ENCODE results near the gene CSF2RB.

CSF2RB gene

GRCh38 chr22:36934418-36935312 lies 21.2 kb downstream of the CSF2RB start:
- in situ Hi-C loops (cut with MboI; ENCODE audit: low sequenced_read_pairs) = no loop called here

- in situ Hi-C loops (cut with MboI; ENCODE audit: low sequenced_read_pairs) = no loop called here
These were observed 21.8 kb downstream of the CSF2RB start for GRCh38 chr22:36935313-36935610.

GRCh38 chr22:36935694-36936093 lies 22.3 kb downstream of the CSF2RB start:
- in situ Hi-C loops (cut with MboI; ENCODE audit: low sequenced_read_pairs) = no loop called here

GRCh38 chr22:36936362-36937116 lies 23.1 kb downstream of the CSF2RB start:
- in situ Hi-C loops (cut with MboI; ENCODE audit: low sequenced_read_pairs) = no loop called here

- in situ Hi-C loops (cut with MboI; ENCODE audit: low sequenced_read_pairs) = no loop called here
These were observed 24.0 kb downstream of the CSF2RB start for GRCh38 chr22:36937319-36938027.

GRCh38 chr22:36938028-36938425 lies 24.6 kb downstream of the CSF2RB start:
- in situ Hi-C loops (cut with MboI; ENCODE audit: low sequenced_read_pairs) = no loop called here

GRCh38 chr22:36938886-36939285 lies 25.5 kb downstream of the CSF2RB start:
- in situ Hi-C loops (cut with MboI; ENCODE audit: low sequenced_read_pairs) = no loop called here

- in situ Hi-C loops (cut with MboI; ENCODE audit: low sequenced_read_pairs) = no loop called here
These were observed 27.2 kb downstream of the CSF2RB start for GRCh38 chr22:36940676-36941075.

GRCh38 chr22:36942556-36942955 lies 29.1 kb downstream of the CSF2RB start:
- in situ Hi-C loops (cut with MboI; ENCODE audit: low sequenced_read_pairs) = no loop called here

- in situ Hi-C loops (cut with MboI; ENCODE audit: low sequenced_read_pairs) = no loop called here
These were observed 33.2 kb downstream of the CSF2RB start for GRCh38 chr22:36946421-36947158.

GRCh38 chr22:36948273-36949225 lies 35.1 kb downstream of the CSF2RB start:
- in situ Hi-C loops (cut with MboI; ENCODE audit: low sequenced_read_pairs) = no loop called here

GRCh38 chr22:36950797-36951590 lies 37.6 kb downstream of the CSF2RB start:
- in situ Hi-C loops (cut with MboI; ENCODE audit: low sequenced_read_pairs) = no loop called here

GRCh38 chr22:36951746-36952145 lies 38.3 kb downstream of the CSF2RB start:
- in situ Hi-C loops (cut with MboI; ENCODE audit: low sequenced_read_pairs) = no loop called here

- in situ Hi-C loops (cut with MboI; ENCODE audit: low sequenced_read_pairs) = no loop called here
These were observed 40.0 kb downstream of the CSF2RB start for GRCh38 chr22:36953239-36954080.

- in situ Hi-C loops (cut with MboI; ENCODE audit: low sequenced_read_pairs) = no loop called here
These were observed 41.0 kb downstream of the CSF2RB start for GRCh38 chr22:36954251-36955014.

- in situ Hi-C loops (cut with MboI; ENCODE audit: low sequenced_read_pairs) = no loop called here
These were observed 42.3 kb downstream of the CSF2RB start for GRCh38 chr22:36955691-36956090.

- in situ Hi-C loops (cut with MboI; ENCODE audit: low sequenced_read_pairs) = no loop called here
These were observed 44.9 kb downstream of the CSF2RB start for GRCh38 chr22:36958366-36958765.
